HG03108 (cell line): Measurements from ENCODE around the gene NKX2-4.
"Not testable (repeated sequence)": the region's sequence is repeated elsewhere in the genome, so short reads cannot be mapped to it uniquely, and the experiment has no call there.

ENCODE experiments used
- ATAC-seq: cut with Tn5 transposase; IDR thresholded peaks from one replicate; pipeline ENCODE4 v1.9.1; 2021; ENCODE audit warnings: moderate library complexity; ENCODE audit not compliant: unreplicated experiment

NKX2-4 gene

DNA sequence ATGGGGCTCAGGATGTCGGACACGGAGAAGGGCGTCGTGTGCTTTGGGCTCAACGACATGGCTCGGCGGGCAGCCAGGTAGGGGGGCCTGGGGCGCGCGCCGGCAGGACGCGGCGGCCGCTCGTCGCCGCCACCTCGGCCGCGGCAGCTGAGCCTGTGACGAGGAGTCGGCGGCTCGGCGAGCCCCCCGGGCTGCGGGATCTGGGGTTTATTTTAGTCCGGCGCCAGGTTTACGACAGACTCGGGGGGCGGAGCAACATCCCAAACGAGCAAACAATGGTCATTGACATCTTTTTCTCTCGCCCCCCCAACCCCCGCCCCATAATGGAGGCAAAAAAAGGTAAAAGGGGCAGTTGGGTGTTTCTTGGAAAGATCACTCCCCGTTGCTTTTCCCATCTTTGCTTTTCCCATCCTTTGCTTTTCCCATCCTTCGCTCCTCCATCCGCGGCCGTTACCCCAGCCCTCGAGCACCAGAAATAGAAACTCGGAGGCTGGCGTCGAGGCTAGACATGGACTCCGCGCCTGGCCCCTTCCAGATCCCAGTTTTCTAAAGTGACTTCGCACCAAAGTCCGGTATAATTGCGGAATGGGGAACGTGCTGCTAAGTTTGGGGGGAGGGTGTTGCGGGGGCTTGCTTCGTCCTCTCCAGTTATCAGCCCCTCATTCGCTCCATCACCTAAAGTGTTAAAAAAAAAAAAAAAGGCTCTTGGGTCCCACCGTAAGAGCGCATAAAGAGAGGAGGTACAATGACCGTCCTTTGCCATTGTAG lies at the start of gene NKX2-4:
NKX2-4 (minus strand) TSS at position 186 of the 768 bp plus-strand sequence; CDS start at position 59, 127 bp downstream.
- ATAC-seq, result no peak

DNA sequence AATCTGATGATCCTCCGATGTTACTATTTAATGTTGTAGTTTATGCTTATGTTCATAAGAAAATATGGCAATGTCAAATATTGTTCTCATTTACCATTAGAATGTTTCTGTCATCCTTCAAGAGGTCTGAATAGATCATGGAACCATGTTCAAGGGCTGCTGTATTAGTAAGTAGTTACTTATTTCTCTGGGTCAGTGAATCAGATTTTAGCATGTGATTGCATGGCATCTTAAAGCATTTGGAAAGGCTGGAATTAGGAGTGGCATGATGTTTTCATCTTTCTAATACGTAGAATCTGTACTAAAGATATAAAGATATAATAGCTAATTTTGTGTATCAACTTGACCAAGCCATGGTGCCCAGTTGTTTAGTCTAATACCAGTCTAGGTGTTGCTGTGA lies 40.5 kb upstream of the NKX2-4 start:
- ATAC-seq, result no peak

DNA sequence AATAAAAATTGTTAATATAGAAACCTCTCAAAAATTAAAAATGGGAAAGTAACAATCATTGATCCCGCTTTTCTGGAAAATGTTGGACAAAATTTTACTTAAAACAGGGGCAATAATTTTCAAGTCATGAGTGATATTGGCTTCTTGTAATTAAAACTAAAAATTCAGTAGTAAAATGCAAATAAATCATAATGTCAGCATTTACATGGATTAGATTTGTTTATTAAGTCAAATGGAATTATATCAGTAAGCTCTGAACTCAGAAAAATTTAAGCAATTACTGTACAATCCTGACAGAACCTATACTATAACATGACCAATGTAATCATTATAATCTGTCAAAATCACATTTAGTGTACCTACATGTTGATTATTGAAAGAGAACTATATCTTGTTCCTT lies 39.9 kb upstream of the NKX2-4 start:
- ATAC-seq, result no peak

DNA sequence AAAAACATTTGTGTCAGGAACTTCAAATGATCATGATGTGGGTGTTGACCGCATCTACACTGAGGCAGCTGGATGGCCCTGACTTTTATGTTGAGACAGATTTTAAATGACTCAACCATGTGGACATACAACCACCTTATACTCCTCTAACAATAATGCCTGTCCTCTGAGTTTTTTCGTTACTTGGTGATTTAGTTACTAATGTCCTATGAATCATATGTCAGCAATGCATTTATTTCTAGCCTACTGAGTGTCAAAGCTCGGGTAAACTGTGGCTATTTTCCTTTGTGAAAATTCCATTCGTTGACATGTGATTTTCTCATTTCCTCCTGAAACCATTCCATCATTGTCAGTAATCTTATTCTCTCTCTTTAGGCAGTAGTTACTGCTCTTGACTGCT lies 38.9 kb upstream of the NKX2-4 start:
- ATAC-seq, result no peak

DNA sequence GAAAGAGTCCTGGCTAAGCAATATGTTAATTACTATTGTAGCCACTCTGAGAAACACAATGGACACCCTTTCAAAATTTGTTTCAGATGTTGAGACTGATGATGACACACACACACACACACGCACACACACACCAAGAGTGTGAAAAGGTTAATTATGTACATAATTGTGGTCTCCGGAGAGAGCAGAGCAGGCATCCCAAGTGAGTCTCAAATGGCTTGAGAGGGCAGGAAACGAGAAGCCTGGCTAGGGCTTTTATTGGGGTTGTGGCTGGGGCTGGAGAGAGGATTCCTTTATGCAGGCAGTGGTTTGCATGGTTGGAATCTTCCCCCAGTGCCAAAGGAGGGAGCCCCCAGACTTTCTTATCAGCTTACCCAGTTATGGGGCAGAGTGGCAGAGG lies 38.2 kb upstream of the NKX2-4 start:
- no peak for ATAC-seq

DNA sequence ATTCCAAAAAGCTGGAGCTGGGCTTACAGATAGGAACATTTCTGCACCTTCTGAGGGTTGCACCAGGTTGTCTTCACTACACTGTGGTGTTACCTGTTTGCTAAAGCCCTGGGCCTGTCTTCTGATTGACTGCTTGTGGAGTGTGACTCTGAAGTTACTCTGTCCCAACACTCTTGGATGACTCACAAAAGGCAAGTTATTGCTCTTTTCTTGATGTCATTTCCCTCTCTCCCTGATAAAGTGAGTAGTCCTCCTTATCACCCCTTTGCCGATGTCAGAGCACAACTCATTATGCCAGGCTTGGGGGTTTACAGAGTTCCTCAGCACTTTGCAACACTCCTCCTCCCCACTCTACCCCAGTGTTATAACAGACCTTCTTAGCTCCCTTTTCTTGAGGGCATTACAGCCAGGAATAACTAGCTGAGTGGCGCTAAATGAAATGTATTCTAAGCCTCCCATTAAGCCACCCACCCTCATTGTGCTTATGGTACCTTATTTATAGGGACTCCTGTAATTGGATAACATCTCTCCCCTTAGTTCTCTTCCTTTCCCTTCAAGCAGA lies 36.1 kb upstream of the NKX2-4 start:
- ATAC-seq, result no peak

DNA sequence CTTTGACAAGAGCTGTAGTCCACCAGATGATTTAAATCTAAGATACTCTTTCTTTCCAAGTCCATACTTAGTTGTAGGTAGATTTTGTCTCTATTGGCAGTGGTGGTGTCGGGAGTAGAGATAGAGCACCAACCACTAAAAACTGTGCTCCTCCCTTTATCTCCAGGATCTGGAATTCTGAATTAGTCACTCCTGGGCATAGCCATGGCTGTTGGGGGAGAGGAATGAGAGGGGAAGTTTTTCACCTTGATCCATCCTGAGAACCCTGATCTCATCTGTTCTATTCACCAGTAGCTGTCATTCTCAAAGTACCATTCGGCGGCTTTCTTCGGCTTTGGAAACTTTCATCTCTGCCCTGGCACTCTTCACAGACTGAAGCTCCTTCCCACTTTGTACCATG lies 35.6 kb upstream of the NKX2-4 start:
- no peak for ATAC-seq

DNA sequence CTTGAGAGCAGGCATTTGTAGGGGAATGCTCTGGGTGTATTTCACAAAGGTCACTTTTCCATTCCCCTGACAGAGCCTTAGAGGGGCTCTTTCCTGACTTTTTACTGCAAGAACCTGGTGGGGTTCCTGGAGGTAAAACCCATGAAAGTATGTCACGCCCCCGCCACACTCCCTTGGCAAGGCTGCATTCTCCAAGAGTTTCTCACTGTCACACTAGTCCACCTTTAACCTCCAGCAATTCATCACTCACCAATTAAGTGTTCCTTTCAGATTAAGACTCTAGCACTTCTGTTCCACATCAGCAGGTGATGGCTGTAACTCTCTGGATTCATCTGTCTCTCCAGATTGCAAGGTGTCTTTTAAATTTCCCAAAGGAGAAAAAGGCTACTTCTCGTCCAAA lies 32.7 kb upstream of the NKX2-4 start:
- no peak for ATAC-seq

DNA sequence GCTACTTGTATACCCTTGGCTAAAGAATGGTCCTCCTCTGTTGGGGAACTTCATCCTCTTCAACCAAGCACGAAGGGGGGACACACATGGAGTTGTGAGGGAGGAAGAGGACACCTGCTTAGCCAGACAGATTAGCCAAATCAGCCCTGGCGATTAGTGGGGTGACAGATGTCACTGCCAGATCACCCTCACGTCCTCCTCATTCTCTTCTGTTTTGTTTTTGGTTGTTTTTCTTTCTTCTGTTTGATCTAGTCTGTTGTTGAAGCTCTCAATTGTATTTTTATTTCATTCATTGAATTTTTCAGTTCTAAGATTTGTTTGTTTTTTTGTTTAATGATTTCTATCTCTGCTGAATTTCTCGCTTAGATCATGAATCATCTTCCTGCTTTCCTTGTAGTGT lies 27.5 kb upstream of the NKX2-4 start:
- ATAC-seq, result no peak

DNA sequence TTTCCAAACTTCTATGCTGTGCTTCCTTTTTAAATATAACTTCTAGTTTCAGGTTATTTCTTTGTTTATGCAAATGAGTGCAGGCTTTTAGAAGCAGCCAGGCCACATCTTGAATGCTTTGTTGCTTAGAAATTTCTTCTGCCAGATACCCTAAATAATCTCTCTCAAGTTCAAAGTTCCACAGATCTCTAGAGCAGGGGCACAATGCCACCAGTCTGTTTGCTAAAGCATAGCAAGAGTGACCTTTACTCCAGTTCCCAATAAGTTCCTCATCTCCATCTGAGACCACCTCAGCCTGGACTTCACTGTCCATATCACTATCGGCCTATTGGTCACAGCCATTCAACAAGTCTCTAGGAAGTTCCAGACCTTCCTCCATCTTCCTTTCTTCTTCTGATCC lies 26.4 kb upstream of the NKX2-4 start:
- ATAC-seq, result not testable (repeated sequence)

DNA sequence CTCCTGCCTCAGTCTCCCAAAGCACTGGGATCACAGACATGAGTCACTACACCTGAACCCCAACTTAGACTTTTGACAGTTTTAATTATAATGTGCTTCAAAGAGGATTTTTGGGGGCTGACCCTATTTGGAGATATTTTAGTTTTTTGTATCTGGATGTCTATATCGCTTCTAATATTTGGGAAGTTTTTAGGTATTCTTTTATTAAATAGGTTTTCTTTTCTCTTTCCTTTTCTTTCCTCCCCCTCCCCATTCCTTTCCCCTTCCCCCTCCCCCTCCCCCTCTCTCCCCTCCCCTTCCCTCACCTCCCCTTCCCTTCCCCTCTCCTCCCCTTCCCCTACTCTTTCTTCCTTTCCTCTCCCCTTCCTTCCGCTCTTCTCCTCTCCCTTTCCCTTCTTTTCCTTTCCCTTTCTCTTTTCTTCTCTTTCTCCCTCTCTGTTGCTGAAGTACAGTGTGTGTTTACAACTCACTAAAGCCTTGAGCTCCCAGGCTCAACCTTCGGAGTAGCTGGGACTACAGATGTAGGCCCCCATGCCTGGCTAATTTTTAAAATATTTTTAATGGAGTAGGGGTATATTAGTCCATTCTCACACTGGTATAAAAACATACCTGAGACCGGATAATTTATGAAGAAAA lies 24.4 kb upstream of the NKX2-4 start:
- ATAC-seq, result no peak

DNA sequence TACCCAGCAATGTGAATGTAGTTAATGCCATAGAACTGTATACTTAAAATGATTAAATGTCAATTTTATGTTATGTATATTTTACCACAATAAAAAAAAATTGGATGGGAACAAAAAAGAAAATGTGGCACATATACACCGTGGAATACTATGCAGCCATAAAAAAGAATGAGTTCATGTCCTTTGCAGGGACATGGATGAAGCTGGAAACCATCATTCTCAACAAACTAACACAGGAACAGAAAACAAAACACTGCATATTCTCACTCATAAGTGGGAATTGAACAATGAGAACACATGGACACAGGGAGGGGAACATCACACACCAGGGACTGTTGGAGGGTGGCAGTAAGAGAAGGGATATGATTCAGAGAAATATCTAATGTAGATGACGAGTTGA lies 21.8 kb upstream of the NKX2-4 start:
- ATAC-seq, result not testable (repeated sequence)

DNA sequence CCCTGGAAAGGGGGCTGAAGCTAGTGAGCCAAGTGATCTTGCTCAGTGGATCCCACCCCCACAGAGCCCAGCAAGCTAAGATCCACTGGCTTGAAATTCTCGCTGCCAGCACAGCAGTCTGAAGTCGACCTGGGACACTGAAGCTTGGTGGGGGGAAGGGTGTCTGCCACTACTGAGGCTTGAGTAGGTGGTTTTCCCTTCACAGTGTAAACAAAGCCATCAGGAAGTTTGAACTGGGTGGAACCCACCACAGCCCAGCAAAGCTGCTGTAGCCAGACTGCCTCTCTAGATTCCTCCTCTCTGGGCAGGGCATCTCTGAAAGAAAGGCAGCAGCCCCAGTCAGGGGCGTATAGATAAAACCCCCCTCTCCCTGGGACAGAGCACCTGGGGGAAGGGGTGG lies 16.7 kb upstream of the NKX2-4 start:
- not testable (repeated sequence) for ATAC-seq

DNA sequence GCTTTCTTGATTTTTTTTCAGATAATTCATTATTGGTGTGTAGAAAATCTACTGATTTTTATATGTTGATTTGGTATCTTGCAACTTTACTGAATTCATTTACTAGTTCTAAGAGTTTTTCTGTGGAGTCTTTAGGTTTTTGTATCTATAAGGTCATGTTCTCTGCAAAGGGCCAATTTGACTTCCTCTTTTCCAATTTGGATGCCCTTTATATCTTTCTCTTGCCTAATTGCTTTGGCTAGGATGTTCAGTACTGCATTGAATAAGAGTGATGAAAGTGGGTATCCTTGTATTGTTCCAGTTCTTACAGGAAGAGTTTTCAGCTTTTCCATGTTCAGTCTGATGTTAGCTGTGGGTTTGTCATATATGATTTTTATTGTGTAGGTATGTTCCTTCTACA lies 14.4 kb upstream of the NKX2-4 start:
- no peak for ATAC-seq

DNA sequence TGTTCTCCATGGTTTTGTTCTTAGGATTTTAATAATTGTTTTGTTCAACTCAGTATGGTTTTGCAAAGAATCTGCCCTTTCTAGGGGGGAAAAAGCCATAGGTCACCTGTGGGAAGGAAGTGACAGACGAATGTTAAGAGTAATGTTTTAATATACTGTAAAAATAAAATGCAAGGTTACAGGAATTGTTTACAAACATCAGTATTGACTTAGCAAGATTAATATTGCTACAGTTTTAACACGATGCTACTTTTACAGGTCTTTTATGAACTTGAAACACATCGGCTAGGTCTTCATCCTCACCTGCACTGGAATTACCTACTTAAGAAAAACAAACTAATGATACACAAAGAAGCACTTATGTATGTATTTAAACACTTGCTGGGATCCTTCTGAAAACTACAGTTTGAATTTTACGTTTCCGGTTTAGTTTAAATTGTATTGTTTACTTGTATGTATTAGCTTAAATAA lies 1.7 kb upstream of the NKX2-4 start:
- ATAC-seq, result no peak

DNA sequence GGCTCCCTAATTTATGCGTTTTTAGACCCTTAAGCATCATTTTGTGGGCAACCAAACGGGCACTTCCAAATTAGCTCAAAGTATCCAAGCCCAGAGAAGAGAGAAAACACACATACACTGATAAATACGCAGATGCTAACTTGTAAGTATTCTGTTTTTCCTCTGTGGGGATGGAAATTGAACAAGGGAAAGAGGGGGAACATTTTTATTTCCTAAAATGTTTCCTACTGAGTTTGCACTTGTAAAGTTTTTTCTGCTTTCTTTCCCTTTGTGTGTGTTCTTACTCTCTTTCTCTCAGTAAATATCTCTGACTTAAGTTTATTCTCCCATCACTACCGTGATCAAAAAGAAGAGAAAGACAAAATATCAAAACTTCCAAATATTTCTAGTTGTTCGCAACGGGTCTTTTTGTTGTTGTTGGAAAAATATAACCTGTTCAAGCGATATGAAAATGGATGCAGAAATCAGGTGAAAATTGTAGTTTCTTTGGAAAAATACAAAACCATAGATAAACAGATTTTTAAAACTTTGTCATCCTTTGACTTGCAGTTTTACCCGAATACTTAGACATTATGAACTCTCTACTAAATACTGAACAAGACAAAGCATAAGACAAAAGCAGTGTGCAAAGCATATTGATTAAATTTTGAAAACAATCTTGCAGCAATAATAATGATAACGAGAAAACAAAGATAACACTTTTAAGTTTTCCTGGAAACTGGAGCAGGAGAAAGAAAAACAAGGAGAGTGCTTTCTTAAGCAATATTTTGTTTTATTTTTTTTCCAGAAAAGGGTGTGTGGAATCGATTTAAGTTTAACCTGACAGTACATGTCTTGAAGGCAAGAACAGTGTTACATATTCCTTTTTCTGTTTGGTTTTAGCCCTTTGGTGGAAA lies 1.0 kb upstream of the NKX2-4 start:
- no peak for ATAC-seq

DNA sequence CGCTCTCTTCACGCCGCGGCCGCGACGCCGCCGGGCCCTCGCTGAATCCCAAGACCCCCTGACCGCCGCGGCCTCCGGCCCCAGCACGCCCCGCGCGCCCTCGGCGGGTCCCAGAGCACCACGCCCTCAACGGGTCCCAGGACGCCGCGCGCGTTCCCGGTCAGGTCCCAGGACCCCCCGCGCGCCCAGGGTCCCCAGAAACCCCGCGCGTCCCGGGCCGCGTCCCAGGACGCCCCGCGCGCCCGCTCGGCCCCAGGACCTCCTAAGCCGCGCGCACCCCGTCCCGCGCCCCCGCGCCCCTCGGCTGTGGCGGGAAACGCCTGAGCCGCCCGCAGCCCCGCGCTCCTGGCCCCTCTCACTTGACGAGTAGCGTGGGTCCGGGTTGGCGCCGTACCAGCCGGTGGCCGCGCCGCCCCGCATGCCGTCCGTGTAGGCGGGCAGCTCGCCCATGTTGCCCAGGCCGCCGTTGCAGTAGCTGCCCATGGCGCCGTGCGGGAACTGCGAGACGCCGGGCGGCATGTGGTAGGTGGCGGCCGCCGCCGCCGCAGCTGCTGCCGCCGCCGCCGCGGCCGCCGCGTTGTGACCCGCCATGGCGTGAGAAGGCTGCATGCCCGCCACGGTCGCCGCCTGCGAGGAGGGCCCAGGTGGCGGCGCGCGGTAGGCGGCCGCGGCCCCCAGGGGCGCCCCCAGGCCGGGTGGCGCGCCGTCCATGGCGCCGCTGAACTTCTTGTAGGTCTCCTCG lies 556 bp downstream of the NKX2-4 start:
- no peak for ATAC-seq

DNA sequence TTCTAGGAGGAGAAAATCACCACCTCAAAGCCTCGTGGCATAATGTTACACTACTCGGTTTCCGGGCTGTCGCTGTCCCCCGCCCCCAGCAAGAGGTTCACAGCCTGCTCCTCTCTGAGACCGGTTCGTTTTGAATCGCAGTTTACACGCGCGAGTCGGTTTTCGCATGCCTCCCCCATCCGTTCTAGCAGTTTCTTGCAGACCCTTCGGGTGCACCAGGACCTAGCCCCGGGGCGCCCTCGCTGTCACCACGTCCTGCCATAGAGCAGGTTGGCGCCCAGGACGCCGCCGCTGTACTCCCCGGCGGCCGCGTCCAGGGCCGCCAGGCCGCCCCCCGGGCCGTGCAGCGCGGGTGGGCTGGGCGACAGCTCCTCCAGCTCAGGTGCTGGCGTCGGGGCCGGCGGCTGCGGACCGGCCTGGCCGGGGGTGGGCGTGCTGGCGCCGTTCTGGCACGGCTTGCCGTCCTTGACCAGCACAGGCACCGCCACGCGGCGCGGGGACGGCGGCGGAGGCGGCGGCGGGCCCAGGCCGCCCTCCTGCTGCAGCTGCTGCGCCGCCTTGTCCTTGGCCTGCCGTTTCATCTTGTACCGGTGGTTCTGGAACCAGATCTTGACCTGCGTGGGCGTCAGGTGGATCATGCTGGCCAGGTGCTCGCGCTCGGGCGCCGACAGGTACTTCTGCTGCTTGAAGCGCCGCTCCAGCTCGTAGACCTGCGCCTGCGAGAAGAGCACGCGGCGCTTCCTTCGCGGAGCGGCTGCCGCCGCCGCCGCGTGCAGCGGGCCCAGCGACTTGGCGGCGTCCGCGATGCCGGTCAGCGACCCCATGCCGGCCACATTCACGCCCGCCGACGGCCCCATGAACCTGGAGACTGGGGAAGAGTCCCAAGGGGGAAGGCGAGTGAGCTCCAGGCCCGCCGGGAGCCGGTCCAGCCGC lies 1.4 kb downstream of the NKX2-4 start:
- no peak for ATAC-seq

DNA sequence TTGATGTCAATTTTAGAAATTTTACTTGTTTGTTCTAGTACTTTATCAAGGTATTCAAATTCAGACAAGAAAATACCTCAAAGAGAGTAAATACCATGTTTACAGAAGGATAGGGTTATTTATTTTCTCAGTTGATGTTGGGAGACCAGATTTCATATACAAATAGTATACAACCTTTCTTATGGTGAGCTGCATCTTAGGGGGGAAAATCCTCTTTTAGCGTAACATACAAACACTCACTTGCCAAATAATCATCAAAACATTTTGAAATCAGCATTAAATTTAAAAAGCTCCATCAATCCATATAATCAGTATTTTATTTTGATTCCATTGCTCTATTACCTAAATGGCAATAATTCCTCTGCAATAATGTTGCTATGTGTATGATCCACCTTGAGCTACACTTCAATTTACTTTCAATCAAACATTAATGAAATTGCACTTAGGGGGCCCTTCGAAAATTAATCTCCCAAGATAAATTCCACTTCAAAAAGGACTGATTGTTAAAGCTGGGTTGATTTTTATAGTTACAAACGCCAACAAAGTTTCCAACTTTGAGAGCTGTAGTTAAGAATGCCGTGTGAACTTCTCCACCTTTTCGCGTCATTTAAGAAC lies 2.2 kb downstream of the NKX2-4 start:
- no peak for ATAC-seq
